Adipocyte (in vitro differentiated cells): ENCODE measurements around the gene KLHDC1.
"Not testable (repeated sequence)": the region's sequence is repeated elsewhere in the genome, so short reads cannot be mapped to it uniquely, and the experiment has no call there.

Experiments
- DNase-seq: peaks from one replicate; pipeline ENCODE4 v3.0.0-alpha.2; 2015; ENCODE audit warnings: low read depth
- H3K27me3 ChIP-seq: replicated peaks from 2 replicates; pipeline ENCODE4 v1.7.0; 2013; ENCODE audit warnings: mild to moderate bottlenecking, low read length, moderate library complexity; ENCODE audit not compliant: control insufficient read depth, insufficient read depth
- H3K36me3 ChIP-seq: 2 replicates; pipeline ENCODE4 v1.7.0; 2013; ENCODE audit warnings: low read length, mild to moderate bottlenecking, moderate library complexity; ENCODE audit not compliant: control insufficient read depth, insufficient read depth, severe bottlenecking
- H3K4me1 ChIP-seq: 2 replicates; pipeline ENCODE4 v1.7.0; 2013; ENCODE audit warnings: mild to moderate bottlenecking, low read length, moderate library complexity; ENCODE audit not compliant: control insufficient read depth, insufficient read depth
- H3K4me3 ChIP-seq: 2 replicates; pipeline ENCODE4 v1.7.0; 2013; ENCODE audit warnings: mild to moderate bottlenecking, low read length, moderate library complexity
- H3K9ac ChIP-seq: 2 replicates; pipeline ENCODE4 v1.7.0; 2013; ENCODE audit warnings: mild to moderate bottlenecking, low read length, moderate library complexity
- H3K9me3 ChIP-seq: 2 replicates; pipeline ENCODE4 v1.7.0; 2013; ENCODE audit warnings: mild to moderate bottlenecking, low read length, moderate library complexity; ENCODE audit not compliant: control insufficient read depth

The KLHDC1 gene

GRCh38 chr14:49767571-49768300 is 74.8 kb downstream of the KLHDC1 start, which contains the start of gene KLHDC2:
Gene KLHDC2, plus strand, starts transcription at chr14:49768153. Its CDS starts 316 bp downstream, at chr14:49768469.
- peak within 1 kb of the TSS; percentile 99 for H3K9ac ChIP-seq
- H3K9me3 ChIP-seq = no peaks in the 10 kb centered on the region
- DNase-seq = peak; percentile 96
- H3K27me3 ChIP-seq = no peaks in the 10 kb centered on the region
- peaks cover 28% of the 10 kb centered on the region for H3K4me1 ChIP-seq
- H3K36me3 ChIP-seq = peaks cover 12% of the 10 kb centered on the region
- peak within 1 kb of the TSS; percentile 92 for H3K4me3 ChIP-seq

- Histone ChIP-seq H3K9me3 (no peaks in the 10 kb centered on the region), H3K9ac (peak overlapping the region; percentile 99), H3K27me3 (no peaks in the 10 kb centered on the region), H3K4me3 (peak overlapping the region; percentile 92), H3K4me1 (peaks cover 28% of the 10 kb centered on the region), H3K36me3 (peaks cover 12% of the 10 kb centered on the region)
- peak; percentile 67 for DNase-seq
Observed at GRCh38 chr14:49768301-49769121, 75.6 kb downstream of the KLHDC1 start.

- Histone ChIP-seq H3K36me3 (peaks cover 18% of the 10 kb centered on the region), H3K27me3 (no peaks in the 10 kb centered on the region), H3K9me3 (no peaks in the 10 kb centered on the region), H3K4me3 (peak overlapping the region; percentile 92), H3K9ac (peak overlapping the region; percentile 99), H3K4me1 (peaks cover 28% of the 10 kb centered on the region)
- DNase-seq = peak; percentile 68
Observed at GRCh38 chr14:49769171-49769570, 76.3 kb downstream of the KLHDC1 start.

- H3K4me1 ChIP-seq = peaks cover 28% of the 10 kb centered on the region
Observed at GRCh38 chr14:49769581-49770211, 76.8 kb downstream of the KLHDC1 start.

GRCh38 chr14:49770212-49770817 is 77.4 kb downstream of the KLHDC1 start:
- Histone ChIP-seq H3K27me3 (no peaks in the 10 kb centered on the region), H3K9ac (peak overlapping the region; percentile 99), H3K36me3 (peaks cover 29% of the 10 kb centered on the region), H3K4me3 (peak overlapping the region; percentile 92), H3K9me3 (no peaks in the 10 kb centered on the region), H3K4me1 (peaks cover 28% of the 10 kb centered on the region)
- peak; percentile 54 for DNase-seq

More at GRCh38 chr14:49769581-49770211, 76.8 kb downstream of the KLHDC1 start:
- Histone ChIP-seq H3K9ac (peak overlapping the region; percentile 99), H3K36me3 (peaks cover 23% of the 10 kb centered on the region), H3K27me3 (no peaks in the 10 kb centered on the region), H3K4me3 (peak overlapping the region; percentile 92), H3K9me3 (no peaks in the 10 kb centered on the region)
- DNase-seq = peak; percentile 17

DNA sequence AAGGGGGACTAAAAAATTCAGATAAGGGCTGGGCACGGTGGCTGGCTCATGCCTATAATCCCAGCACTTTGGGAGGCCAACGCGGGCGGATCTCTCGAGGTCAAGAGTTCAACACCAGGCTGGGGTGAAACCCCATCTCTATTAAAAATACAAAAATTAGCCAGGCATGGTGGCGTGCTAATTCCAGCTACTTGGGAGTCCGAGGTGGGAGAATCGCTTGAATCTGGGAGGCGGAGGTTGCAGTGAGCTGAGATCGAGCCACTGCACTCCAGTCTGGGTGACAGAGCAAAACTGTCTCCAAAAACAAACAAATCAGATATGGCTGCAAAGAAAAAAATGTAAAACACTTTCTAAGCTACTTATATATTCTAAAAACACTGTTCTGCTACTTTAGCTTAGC is 78.8 kb downstream of the KLHDC1 start:
- not testable (repeated sequence) for H3K9ac ChIP-seq, DNase-seq, H3K4me3 ChIP-seq, H3K9me3 ChIP-seq, H3K27me3 ChIP-seq
- peaks cover 27% of the 10 kb centered on the region for H3K4me1 ChIP-seq
- peaks cover 42% of the 10 kb centered on the region for H3K36me3 ChIP-seq

DNA sequence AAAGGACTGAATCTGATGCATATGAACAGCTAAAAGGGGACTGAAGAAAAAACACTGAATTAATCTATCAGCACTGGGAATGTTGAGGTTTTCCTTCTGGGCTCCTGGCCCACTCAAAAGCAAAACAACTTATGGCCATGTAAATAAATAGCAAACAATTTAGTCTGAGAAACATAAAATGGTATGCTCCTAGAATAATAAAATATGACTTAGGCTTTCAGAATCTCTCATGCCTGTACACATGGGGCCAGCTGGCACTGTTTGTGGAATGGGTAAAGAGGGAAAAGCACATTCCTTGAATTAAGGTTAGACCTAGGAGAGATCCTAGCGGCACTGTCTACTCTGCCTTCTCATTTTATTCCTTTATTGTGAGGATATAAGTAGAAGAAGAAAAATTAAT is 81.2 kb downstream of the KLHDC1 start:
- Histone ChIP-seq H3K9ac (no peak overlapping the region), H3K4me1 (peaks cover 21% of the 10 kb centered on the region), H3K9me3 (no peaks in the 10 kb centered on the region), H3K4me3 (no peak overlapping the region), H3K27me3 (no peaks in the 10 kb centered on the region), H3K36me3 (peaks cover 65% of the 10 kb centered on the region)
- peak; percentile 50 for DNase-seq

- no peaks in the 10 kb centered on the region for H3K9me3 ChIP-seq
- no peaks in the 10 kb centered on the region for H3K27me3 ChIP-seq
- H3K4me1 ChIP-seq = no peaks in the 10 kb centered on the region
- DNase-seq = no peak
- peaks cover 97% of the 10 kb centered on the region for H3K36me3 ChIP-seq
- H3K4me3 ChIP-seq = no peak overlapping the region
- H3K9ac ChIP-seq = no peak overlapping the region
Observed at GRCh38 chr14:49778421-49778820, 85.5 kb downstream of the KLHDC1 start.

DNA sequence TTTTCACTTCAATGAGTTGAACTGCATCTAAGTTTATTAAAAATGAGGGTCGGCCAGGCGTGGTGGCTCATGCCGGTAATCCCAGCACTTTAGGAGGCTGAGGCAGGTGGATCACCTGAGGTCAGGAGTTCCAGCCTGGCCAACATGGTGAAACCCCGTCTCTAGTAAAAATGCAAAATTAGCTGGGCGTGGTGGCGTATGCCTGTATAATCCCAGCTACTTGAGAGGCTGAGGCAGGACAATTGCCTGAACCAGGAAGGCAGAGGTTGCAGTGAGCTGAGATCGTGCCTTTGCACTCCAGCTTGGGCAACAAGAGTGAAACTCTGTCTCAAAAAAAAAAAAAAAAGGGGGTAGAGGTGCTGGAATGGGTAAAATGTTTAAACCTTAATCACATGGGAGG is 88.1 kb downstream of the KLHDC1 start:
- not testable (repeated sequence) for DNase-seq, H3K4me1 ChIP-seq, H3K4me3 ChIP-seq, H3K9me3 ChIP-seq, H3K9ac ChIP-seq, H3K27me3 ChIP-seq
- peaks cover 98% of the 10 kb centered on the region for H3K36me3 ChIP-seq

DNA sequence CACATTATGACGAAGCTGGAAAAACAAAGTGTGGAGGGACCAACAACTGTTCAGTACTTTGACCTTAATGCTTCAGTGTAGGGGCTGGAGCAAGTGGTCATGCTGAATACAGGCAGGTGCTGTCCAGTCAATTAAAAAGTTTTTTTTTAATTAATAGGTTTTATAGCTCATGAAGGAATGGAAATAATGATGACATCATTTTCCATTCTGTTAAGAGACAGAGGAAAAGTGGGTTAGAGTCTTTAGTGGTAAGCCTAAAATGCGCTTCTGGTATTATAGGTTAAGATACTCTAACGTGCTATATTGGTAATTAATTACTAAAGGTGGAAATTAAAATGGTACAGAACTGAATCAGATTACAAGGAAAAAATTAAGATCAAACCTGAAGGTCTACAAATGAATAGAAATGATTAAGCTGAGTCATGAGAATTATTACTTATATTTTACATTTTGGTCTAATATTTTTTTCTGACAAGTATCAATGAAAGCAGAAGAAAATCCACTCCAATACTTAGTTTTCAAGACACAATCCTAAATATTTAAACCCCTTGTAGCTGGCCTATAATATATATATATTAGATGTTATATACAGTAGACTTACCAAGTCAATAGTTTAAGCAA is 90.6 kb downstream of the KLHDC1 start:
- no peak for DNase-seq
- Histone ChIP-seq H3K9me3 (no peaks in the 10 kb centered on the region), H3K9ac (no peak overlapping the region), H3K4me3 (no peak overlapping the region), H3K4me1 (no peaks in the 10 kb centered on the region), H3K36me3 (peaks cover 100% of the 10 kb centered on the region), H3K27me3 (no peaks in the 10 kb centered on the region)
